Loucy (cell line): ENCODE results near the gene AKR1A1.

Experiments
- CTCF ChIP-seq: fragments of 200-600 bp; sonication (generic); conservative IDR thresholded peaks from 2 replicates; pipeline ENCODE4 v1.5.1; 2014; ENCODE audit warnings: mild to moderate bottlenecking, antibody characterized with exemption, low read length
- EZH2phosphoT487 ChIP-seq: fragments of 200-600 bp; IDR thresholded peaks from 2 replicates; pipeline ENCODE4 v1.6.1; 2018; ENCODE audit warnings: antibody characterized with exemption, mild to moderate bottlenecking, moderate library complexity, borderline replicate concordance

- no peak for TF ChIP-seq CTCF
- TF ChIP-seq EZH2phosphoT487, result no peak
Measured at GRCh38 chr1:45570631-45571030, 20.0 kb downstream of the AKR1A1 start.
